Measurements from ENCODE around the gene NTM.

DNA sequence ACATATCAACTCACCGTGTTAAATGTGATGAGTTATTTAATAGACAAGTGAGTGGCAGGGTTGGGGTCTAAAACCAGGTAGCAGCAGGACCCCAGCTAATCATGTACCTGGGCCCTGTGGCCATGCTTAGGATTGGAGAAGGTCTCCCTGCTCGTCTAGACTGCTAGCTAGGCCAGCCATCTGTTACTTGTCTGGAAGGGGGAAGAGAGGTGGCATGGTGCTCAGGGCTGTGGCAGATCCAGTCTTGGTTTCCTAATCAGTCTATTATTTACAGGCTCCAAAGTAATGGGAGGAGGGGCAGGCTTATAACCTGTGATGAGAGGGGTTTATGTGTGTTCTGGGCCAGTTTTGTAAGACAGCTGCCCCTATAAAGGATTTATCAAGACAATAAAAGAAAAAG is 105.9 kb downstream of the NTM start:
- TF ChIP-seq, protein P1, sequence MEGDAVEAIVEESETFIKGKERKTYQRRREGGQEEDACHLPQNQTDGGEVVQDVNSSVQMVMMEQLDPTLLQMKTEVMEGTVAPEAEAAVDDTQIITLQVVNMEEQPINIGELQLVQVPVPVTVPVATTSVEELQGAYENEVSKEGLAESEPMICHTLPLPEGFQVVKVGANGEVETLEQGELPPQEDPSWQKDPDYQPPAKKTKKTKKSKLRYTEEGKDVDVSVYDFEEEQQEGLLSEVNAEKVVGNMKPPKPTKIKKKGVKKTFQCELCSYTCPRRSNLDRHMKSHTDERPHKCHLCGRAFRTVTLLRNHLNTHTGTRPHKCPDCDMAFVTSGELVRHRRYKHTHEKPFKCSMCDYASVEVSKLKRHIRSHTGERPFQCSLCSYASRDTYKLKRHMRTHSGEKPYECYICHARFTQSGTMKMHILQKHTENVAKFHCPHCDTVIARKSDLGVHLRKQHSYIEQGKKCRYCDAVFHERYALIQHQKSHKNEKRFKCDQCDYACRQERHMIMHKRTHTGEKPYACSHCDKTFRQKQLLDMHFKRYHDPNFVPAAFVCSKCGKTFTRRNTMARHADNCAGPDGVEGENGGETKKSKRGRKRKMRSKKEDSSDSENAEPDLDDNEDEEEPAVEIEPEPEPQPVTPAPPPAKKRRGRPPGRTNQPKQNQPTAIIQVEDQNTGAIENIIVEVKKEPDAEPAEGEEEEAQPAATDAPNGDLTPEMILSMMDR (IDR thresholded peaks at IDR 0.05; ENCODE audit: low read depth, low read length, poor library complexity, severe bottlenecking): no peak
- no peak for TF ChIP-seq EZH2phosphoT487 (IDR thresholded peaks at IDR 0.05; ENCODE audit: borderline replicate concordance, low read length)
